ENCODE measurements around the gene RGCC. TPM values are rescaled to one million over a fixed set of nuclear protein-coding genes. Genes with fewer than 3 reads are reported as not detected.

RGCC gene
- total RNA-seq, 1 experiment from 2014 or later, result not detected

DNA sequence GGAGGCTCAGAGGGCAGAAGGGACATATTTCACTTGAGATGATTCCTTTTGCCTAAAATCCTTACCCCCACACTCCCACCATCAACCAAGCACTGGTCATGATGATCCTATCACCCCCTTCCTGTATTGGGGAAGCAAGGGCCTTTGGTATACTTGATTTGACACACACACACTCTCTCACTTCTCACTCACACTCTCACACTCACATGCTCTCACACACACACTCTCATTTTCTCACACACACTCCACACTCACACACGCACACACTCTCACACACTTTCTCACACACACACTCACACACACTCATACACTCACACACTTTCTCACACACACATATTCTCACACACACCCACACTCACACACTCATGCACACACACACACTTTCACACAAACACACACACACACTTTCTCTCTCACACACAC lies 8.6 kb downstream of the RGCC start:
- no peak overlapping the region for H3K4me2 ChIP-seq (ENCODE audit: insufficient read depth, insufficient read length, low read length)
- no peaks in the 10 kb centered on the region for H3K36me3 Mint-ChIP-seq (ENCODE audit: insufficient read depth in 1 of 3, low read depth in 3 of 3)

More for the DNA sequence above, 8.6 kb downstream of the RGCC start:
- Histone ChIP-seq H4K8ac (replicated peaks; ENCODE audit: insufficient read length, low read depth, low read length) (no peak overlapping the region), H3K23me2 (ENCODE audit: insufficient read length, low read depth, low read length, poor library complexity, severe bottlenecking) (no peaks in the 10 kb centered on the region), H2BK20ac (ENCODE audit: low read depth, low read length, poor library complexity, severe bottlenecking) (no peak overlapping the region), H3T11ph (ENCODE audit: low read length) (no peak overlapping the region), H3K23ac (ENCODE audit: insufficient read length, low read depth, low read length) (no peak overlapping the region), H2BK15ac (ENCODE audit: low read depth, low read length) (no peak overlapping the region), H3K56ac (ENCODE audit: insufficient read length, low read depth, low read length) (no peak overlapping the region), H3K27me3 (ENCODE audit: insufficient read depth, low read length) (no peaks in the 10 kb centered on the region), H4K5ac (ENCODE audit: insufficient read length, low read depth, low read length) (no peak overlapping the region), H3K9me3 (ENCODE audit: control insufficient read depth, low read depth, low read length) (no peaks in the 10 kb centered on the region), H3K27ac (ENCODE audit: insufficient read length, low read depth, low read length) (no peak overlapping the region), H3K79me1 (ENCODE audit: insufficient read depth, low read depth, low read length, poor library complexity, severe bottlenecking) (no peaks in the 10 kb centered on the region), H4K91ac (ENCODE audit: insufficient read length, low read depth, low read length) (no peak overlapping the region), H2BK120ac (ENCODE audit: low read depth, low read length, poor library complexity, severe bottlenecking) (no peak overlapping the region), H3K9ac (ENCODE audit: extremely low read depth, insufficient read length, low read length) (no peak overlapping the region), H2AFZ (ENCODE audit: low read length) (no peak overlapping the region), H3K14ac (ENCODE audit: insufficient read depth, low read length) (no peak overlapping the region), H2AK5ac (ENCODE audit: insufficient read length, low read length) (no peak overlapping the region), H3K18ac (ENCODE audit: insufficient read length, low read depth, low read length) (no peak overlapping the region), H2BK12ac (ENCODE audit: insufficient read length, low read depth, low read length) (no peak overlapping the region), H3K79me2 (ENCODE audit: insufficient read depth, low read length) (no peaks in the 10 kb centered on the region), H2BK5ac (ENCODE audit: insufficient read length, low read length) (no peak overlapping the region), H3K4me1 (ENCODE audit: insufficient read depth, low read length) (no peaks in the 10 kb centered on the region), H4K20me1 (ENCODE audit: control insufficient read depth, insufficient read depth, insufficient read length) (no peaks in the 10 kb centered on the region), H3K4ac (ENCODE audit: low read depth, low read length) (no peak overlapping the region)
- WGBS (ENCODE audit: extremely low coverage, insufficient read length, low lambda C conversion rate), result 100% methylated on average over 1 of the region's 1 CpG
- TF ChIP-seq, protein P1, sequence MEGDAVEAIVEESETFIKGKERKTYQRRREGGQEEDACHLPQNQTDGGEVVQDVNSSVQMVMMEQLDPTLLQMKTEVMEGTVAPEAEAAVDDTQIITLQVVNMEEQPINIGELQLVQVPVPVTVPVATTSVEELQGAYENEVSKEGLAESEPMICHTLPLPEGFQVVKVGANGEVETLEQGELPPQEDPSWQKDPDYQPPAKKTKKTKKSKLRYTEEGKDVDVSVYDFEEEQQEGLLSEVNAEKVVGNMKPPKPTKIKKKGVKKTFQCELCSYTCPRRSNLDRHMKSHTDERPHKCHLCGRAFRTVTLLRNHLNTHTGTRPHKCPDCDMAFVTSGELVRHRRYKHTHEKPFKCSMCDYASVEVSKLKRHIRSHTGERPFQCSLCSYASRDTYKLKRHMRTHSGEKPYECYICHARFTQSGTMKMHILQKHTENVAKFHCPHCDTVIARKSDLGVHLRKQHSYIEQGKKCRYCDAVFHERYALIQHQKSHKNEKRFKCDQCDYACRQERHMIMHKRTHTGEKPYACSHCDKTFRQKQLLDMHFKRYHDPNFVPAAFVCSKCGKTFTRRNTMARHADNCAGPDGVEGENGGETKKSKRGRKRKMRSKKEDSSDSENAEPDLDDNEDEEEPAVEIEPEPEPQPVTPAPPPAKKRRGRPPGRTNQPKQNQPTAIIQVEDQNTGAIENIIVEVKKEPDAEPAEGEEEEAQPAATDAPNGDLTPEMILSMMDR (conservative IDR thresholded peaks at IDR 0.05), result no peak
- Mint-ChIP-seq H3K4me1 (peaks cover 3 to 9% of the 10 kb centered on the region in 2 experiments; a peak in 2 of 4 replicates), H3K4me3 (no peak overlapping the region), H3K27ac (no peak overlapping the region), H3K27me3 (ENCODE audit: low read depth) (peaks cover 24% of the 10 kb centered on the region), H3K9me3 (no peaks in the 10 kb centered on the region; a peak in 2 of 5 replicates)
- DNase-seq, result no peak

All from H9 (cell line).